ENCODE results near the gene STPG1.

DNA sequence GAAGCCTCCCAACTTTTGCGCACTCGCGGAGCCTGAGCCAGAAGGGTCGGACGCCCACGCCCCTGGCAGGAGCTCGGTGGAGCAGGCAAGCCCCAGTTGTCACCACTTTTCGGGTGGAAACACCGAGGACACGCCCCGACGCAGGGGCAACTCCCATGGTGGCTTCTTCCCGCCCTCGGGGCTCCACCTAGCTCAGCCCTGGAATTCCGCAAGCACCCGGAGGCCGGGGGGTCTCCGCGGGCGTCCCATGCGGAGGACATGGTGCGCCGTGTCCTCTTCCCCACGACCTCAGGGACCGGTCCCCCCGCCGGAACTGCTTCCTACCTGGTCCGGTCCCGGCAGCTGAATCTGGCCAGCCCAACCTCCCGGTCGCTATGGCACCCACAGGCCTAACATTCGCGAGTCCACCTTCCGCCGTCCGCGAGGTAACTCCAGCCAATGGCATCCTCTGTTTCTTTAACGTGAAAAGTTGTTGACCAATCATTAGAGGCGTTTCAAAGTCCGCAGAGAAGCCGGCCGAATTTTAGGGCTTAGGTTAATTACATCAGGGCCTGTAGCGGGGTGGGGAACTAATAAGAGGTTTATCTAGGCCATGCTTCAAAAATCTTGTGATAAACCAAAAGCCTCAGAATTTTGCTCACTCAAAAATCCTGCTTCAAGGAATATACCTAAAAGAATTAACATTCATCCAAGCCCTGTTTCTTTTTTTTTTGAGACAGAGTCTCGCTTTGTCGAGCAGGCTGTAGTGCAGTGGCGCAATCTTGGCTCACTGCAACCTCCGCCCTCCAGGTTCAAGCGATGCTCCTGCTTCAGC, at the start of gene STPG1:
- peak; percentile 32 for TF ChIP-seq POLR2A (IDR thresholded peaks at IDR 0.05)
- no peak for TF ChIP-seq CTCF (IDR thresholded peaks at IDR 0.05)
- peak; percentile 51 to 82 (median 51) for TF ChIP-seq POLR2AphosphoS5 (IDR thresholded peaks at IDR 0.05)

Measured in breast epithelium (tissue), 3 donors.